Left forelimb (tissue), 1 donor: Measurements from ENCODE around the gene VASH1.

Source experiments
- DNase-seq: peaks from one replicate; pipeline ENCODE4 v3.0.0-alpha.2; 2018; ENCODE audit warnings: low spot score

Gene VASH1

GRCh38 chr14:76832503-76832988 is 71.3 kb downstream of the VASH1 start:
- DNase-seq, result no peak
